Left lung (tissue), 10 donors: ENCODE data around the gene RSPO4. TPM values are rescaled to one million over a fixed set of nuclear protein-coding genes. Genes with fewer than 3 reads are reported as not detected.

ENCODE experiments used
- ATAC-seq: fragments of 200-7000 bp; cut with Tn5 transposase; one replicate; pipeline ENCODE4 v1.9.1; 2020; ENCODE audit warnings: moderate library complexity
- DNase-seq, 4 donors: peaks; one replicate each; pipeline ENCODE4 v3.0.0-alpha.2; 2013 to 2020
- H3K27ac ChIP-seq, 2 donors: fragments of 200-600 bp; sonication (generic) in 1 of 2; one replicate each; pipeline versions ENCODE4 v1.5.0 to v1.8.0; 2020 to 2021
- H3K27me3 ChIP-seq, 2 donors: fragments of 200-600 bp; sonication (generic) in 1 of 2; one replicate each; pipeline versions ENCODE4 v1.5.0 to v1.8.0; 2020 to 2021
- H3K36me3 ChIP-seq, 2 donors: fragments of 200-600 bp; sonication (generic) in 1 of 2; one replicate each; pipeline versions ENCODE4 v1.5.0 to v1.8.0; 2020 to 2021
- H3K4me1 ChIP-seq, 2 donors: fragments of 200-600 bp; one replicate each; pipeline ENCODE4 v1.8.0; 2021
- H3K4me3 ChIP-seq, 2 donors: fragments of 200-600 bp; sonication (generic) in 1 of 2; one replicate each; pipeline versions ENCODE4 v1.5.0 to v1.8.0; 2020 to 2021; ENCODE audit warnings: mild to moderate bottlenecking in 1 of 2
- H3K9me3 ChIP-seq, 2 donors: fragments of 200-600 bp; sonication (generic) in 1 of 2; one replicate each; pipeline versions ENCODE4 v1.5.0 to v1.8.0; 2020 to 2021
- intact Hi-C, 2 donors: fragments of 100-400 bp; cut with DNase I; formaldehyde crosslinking; loops; one replicate each; pipeline versions ENCODE4 v1.11.2 to v1.14.2; 2022
- polyA plus RNA-seq, 6 donors: library from polyadenylated mRNA; unstranded; fragments of 120-200 nt; gene quantifications; one replicate each; pipeline ENCODE4 v1.2.1, GENCODE V29; 2013; ENCODE audit not compliant: insufficient read length in 6 of 6
- total RNA-seq, 2 donors: library from RNA; stranded (reverse); fragmentation: NEBNext Ultra II Directional; extraction: Animal tissue kit (Norgen Biotek cat#: 25700); gene quantifications; one replicate each; pipeline ENCODE4 v1.2.1, GENCODE V29; 2021
- TF ChIP-seq, protein P1 (sequence below), 2 donors: fragments of 200-600 bp; sonication (generic) in 1 of 2; IDR thresholded peaks; one replicate each; pipeline versions ENCODE4 v1.5.0 to v1.8.0; 2021; ENCODE audit warnings: antibody characterized with exemption in 2 of 2
- donor health status: DM: no; HTN: yes; CAD: no.
- donor health status: DM: no; HTN: no; CAD: no.

RSPO4 gene
- total and polyA plus RNA-seq, 8 donors: 2.2 to 6.1 (median 3.4) TPM

DNA sequence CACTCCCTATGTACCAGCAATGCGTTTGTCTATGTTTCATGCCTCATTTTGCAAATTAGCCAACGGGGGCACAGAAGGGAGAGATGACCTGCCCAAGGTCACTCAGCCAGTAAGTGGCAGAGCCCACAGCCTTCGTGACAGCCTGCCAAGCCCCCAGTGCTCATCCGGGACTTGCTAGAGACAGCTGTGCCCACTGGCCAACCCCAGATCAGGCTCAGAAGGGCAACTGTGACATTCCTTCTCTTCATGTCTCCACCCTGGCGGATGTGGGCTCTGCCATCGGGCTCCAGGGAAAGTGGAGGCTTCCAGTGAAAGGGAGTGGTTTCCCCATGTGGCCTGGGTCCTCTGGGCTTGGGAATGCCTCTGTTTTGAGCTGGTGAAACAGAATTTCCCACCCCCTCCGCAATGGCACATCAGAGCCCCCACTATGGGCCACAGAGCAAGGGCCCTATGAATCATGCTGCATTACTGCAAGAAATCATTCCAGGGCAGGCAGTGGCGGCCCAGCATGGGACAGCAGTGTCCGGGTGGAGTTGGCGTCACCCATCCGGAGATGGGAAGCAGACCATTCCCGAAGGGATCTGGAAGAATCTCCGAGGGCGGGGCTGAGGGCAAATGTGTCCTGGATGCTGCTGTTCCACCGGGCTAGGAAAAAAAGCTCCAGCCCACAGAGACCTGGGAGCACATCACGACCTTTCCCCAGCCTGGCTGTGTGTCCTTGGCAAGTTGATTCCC, 9.1 kb downstream of the RSPO4 start:
- H3K27ac ChIP-seq: no peak overlapping the region
- no peaks in the 10 kb centered on the region for H3K9me3 ChIP-seq
- no peak overlapping the region for H3K4me3 ChIP-seq
- DNase-seq (no peak), ATAC-seq (no peak)
- no peaks in the 10 kb centered on the region for H3K36me3 ChIP-seq
- intact Hi-C loops: no loop called here
- H3K27me3 ChIP-seq: peaks cover 0 to 32% of the 10 kb centered on the region in 2 donors
- no peaks in the 10 kb centered on the region for H3K4me1 ChIP-seq
- TF ChIP-seq, protein P1, sequence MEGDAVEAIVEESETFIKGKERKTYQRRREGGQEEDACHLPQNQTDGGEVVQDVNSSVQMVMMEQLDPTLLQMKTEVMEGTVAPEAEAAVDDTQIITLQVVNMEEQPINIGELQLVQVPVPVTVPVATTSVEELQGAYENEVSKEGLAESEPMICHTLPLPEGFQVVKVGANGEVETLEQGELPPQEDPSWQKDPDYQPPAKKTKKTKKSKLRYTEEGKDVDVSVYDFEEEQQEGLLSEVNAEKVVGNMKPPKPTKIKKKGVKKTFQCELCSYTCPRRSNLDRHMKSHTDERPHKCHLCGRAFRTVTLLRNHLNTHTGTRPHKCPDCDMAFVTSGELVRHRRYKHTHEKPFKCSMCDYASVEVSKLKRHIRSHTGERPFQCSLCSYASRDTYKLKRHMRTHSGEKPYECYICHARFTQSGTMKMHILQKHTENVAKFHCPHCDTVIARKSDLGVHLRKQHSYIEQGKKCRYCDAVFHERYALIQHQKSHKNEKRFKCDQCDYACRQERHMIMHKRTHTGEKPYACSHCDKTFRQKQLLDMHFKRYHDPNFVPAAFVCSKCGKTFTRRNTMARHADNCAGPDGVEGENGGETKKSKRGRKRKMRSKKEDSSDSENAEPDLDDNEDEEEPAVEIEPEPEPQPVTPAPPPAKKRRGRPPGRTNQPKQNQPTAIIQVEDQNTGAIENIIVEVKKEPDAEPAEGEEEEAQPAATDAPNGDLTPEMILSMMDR (IDR thresholded peaks at IDR 0.05): no peak

DNA sequence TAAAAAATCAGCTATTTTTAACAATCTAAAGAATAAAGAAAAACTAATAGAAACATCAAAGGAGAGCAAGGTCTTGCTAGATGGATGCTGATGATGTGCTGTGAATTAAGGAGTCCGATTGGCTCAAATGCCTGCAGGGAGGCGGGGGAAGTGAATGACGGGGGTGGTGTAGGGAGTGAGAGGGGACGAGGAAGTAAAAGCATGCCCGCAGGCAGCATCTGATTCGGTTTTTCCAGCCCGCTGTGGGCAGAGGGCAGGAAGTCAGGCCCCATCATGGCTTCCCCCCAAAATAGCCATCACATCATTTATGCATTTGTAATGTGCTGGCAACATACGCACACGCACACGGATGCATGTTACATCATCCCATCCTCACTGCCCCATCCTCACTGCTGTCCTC, 10.3 kb downstream of the RSPO4 start:
- Histone ChIP-seq H3K27me3 (peaks cover 0 to 35% of the 10 kb centered on the region in 2 donors), H3K36me3 (no peaks in the 10 kb centered on the region), H3K4me1 (no peaks in the 10 kb centered on the region), H3K9me3 (no peaks in the 10 kb centered on the region), H3K27ac (no peak overlapping the region), H3K4me3 (no peak overlapping the region)
- no peak for ATAC-seq
- TF ChIP-seq, protein P1 (IDR thresholded peaks at IDR 0.05): no peak
- no peak for DNase-seq
- intact Hi-C loops: no loop called here

DNA sequence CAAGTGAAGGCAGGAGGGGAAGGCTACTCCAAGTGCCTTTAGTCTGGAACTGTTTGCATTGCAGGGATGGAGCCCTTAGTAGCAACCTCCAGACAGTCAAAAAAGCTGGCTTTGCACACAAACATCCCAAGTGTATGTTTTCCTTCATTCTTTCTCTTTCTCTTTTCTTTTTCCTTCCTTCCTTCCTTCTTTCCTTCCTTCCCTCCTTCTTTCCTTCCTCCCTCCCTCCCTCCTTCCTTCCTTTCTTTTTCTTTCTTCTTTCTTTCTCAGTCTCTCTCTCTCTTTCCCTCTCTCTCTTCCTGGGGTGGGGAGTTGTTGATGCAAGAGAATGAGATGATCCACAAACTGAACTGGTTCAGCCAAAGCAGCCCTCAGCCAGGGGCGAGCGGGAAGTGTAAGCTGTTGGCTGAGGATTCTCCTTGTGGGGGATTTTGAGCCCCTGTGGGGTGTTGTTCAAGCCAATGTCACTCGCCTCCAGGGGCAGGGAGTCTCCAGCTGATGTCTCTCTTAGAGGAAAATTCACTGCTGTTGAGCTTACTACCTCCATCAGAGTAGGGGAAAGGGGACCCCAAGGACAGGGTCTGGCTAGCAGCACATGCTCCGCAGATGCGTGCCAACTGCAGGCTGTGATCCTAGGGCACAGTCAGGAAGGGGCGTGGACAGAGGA, 11.7 kb downstream of the RSPO4 start:
- TF ChIP-seq, protein P1 (IDR thresholded peaks at IDR 0.05): no peak
- Histone ChIP-seq H3K4me1 (no peaks in the 10 kb centered on the region), H3K9me3 (no peaks in the 10 kb centered on the region), H3K36me3 (no peaks in the 10 kb centered on the region), H3K27ac (no peak overlapping the region), H3K4me3 (no peak overlapping the region), H3K27me3 (peaks cover 0 to 35% of the 10 kb centered on the region in 2 donors)
- intact Hi-C loops: no loop called here
- DNase-seq (no peak), ATAC-seq (no peak)

DNA sequence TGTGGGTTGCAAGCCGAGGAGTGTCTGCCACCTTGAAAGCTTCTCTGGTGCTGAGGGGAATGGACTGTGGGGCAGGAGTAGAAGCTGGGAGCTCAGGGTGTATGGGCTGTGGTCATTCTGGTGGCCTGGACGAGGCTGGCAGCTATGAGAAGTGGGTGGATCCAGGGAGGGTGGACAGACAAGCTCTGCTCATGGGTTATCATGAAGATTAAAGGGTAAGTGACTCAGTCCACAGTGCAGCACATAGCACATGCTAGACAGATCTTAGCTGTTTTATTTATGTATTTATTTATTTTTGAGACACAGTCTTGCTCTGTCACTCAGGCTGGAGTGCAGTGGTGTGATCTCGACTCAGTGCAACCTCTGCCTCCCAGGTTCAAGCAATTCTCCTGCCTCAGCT, 13.8 kb downstream of the RSPO4 start:
- DNase-seq (no peak), ATAC-seq (no peak)
- Histone ChIP-seq H3K9me3 (no peaks in the 10 kb centered on the region), H3K4me3 (no peak overlapping the region), H3K27ac (no peak overlapping the region), H3K4me1 (no peaks in the 10 kb centered on the region), H3K36me3 (no peaks in the 10 kb centered on the region), H3K27me3 (peaks cover 0 to 41% of the 10 kb centered on the region in 2 donors)
- TF ChIP-seq, protein P1 (IDR thresholded peaks at IDR 0.05): no peak
- intact Hi-C loops: no loop called here

DNA sequence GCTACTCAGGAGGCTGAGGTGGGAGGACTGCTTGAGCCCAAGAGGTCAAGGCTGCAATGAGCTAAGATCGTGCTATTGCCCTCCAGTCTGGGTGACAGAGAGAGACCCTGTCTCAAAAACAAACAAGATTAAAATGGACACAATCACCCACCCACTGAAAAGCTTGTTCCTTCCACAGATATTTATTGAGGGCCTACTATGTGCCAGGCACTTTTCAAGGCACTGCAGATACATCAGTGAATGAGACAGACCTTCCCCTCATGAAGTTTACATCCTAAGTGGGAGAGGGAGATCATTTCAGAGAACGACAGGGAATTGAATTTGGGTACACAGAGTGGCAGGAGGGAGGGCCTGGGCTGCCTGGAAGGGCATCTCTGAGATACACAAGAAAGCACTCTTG, 14.4 kb downstream of the RSPO4 start:
- peaks cover 0 to 38% of the 10 kb centered on the region in 2 donors for H3K27me3 ChIP-seq
- TF ChIP-seq, protein P1 (IDR thresholded peaks at IDR 0.05): no peak
- intact Hi-C loops: no loop called here
- ATAC-seq (no peak), DNase-seq (no peak)
- H3K9me3 ChIP-seq: no peaks in the 10 kb centered on the region
- H3K36me3 ChIP-seq: no peaks in the 10 kb centered on the region
- H3K4me1 ChIP-seq: no peaks in the 10 kb centered on the region
- H3K27ac ChIP-seq: no peak overlapping the region
- no peak overlapping the region for H3K4me3 ChIP-seq
